Hematopoietic multipotent progenitor cell treated with erythropoietin and hydrocortisone succinate and interleukin-3 and kit ligand, for 8 days (in vitro differentiated cells): ENCODE measurements around the gene GAS2.

Experiments used
- DNase-seq: peaks from one replicate; pipeline ENCODE4 v3.0.0-alpha.2; 2015

GAS2 gene

GRCh38 chr11:22792497-22792896 is 126.1 kb downstream of the GAS2 start:
- peak; percentile 41 for DNase-seq

DNA sequence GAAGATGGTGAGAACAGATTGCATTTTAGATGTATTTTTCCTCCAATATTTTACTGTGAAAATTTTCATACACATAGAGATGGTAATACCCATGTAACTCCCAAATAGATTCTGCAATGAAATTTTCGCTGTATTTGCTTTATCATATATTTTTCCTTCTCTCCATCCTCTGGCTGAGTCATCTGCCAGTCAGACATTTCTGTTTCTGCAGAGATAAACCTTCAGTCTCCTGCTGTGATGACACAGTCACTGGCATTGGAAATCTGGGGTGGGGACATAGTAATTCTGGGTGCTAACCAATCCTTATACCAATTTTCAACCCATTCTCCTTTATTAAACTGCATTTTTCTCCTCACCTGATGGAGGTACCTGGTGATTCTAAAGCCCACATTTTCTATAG is 129.5 kb downstream of the GAS2 start:
- DNase-seq = peak; percentile 19

- DNase-seq = no peak
These were observed 130.6 kb downstream of the GAS2 start for GRCh38 chr11:22797047-22797446.

DNA sequence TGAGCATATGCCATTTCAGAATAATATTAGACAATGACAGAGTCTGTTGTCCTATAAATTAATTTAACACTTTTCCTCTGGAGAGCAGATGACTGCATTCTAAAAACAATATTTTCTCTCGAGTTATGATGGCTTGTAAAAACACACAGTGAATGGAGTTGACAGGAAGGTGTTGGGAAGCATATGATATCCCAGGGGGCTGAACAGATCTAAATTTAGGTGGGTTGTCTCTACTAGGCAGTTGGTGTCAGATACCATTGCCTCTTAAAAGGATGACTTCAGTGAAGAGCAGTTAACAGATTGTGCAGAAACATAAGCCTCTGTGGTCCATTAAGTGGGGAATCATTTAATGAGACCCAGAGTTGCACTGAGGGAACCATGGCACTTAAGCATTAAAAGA is 132.5 kb downstream of the GAS2 start:
- no peak for DNase-seq

DNA sequence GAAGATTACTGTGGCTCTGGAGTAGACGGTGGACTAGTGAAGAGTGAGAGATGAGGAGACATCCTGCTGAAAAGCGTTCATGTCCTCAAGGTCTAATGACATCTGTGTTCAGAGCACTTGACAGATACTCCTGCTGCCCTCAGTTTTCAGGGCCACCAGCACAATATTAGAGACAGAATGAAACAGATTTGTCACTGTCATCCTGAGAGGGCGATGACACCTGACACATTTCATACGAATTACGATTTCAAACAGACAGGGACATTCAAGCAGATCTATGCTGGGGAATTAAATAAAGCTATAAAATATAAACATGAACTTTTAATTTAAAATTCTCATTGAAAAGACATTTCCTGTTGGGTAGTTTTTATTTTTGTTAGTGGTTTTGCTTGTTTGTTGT is 134.1 kb downstream of the GAS2 start:
- DNase-seq = no peak

GRCh38 chr11:22802861-22803260 is 136.4 kb downstream of the GAS2 start:
- DNase-seq = no peak

DNA sequence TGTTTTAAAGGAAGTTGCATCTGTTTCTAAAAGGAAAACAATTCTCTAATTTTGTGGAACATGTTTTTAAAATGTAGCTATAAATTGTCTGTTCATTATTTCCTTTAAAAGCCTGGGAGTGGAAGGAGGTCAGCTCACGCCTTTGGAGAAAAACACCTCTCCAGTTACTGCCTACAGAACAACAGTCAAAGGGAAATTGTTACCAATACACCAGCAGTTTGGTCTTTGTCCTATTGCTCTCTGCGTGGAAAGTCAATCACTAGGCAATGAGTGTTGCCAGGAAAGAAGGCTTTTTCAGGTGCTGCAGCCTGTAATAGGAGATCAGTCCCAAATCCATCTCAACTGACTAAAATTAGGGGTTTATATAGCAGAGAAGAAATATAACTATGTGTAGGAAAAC is 141.0 kb downstream of the GAS2 start:
- no peak for DNase-seq

GRCh38 chr11:22807855-22808570 is 141.6 kb downstream of the GAS2 start:
- no peak for DNase-seq

DNA sequence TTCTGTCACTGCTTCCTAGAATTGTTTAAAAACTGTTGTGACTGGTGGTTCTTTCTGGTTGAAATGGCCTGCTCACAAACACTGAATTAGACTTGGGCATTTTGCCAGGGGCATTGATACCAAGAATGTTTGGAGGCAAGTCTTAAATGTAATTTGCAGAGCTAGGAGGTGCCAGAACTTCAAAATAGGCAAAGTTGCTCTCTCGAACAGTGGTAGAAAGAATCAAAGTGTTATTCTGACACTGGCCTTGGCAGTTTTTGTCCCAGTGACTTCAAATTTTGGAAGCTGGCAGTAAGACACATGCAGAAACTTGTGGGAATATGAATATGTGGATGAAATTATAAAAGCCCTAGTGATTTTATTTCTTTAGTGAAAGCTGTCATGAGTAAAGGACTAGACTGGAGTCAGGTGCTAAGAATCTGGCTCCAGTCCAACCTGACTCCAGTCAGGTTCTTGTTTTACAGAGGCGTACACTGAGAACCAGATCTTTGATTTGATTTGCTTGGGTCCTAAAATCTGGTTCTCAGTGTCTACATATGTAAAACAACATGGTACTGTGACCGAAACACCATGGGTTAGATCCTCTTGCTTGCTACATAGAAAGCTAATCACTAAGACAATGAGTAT is 142.3 kb downstream of the GAS2 start:
- no peak for DNase-seq

DNA sequence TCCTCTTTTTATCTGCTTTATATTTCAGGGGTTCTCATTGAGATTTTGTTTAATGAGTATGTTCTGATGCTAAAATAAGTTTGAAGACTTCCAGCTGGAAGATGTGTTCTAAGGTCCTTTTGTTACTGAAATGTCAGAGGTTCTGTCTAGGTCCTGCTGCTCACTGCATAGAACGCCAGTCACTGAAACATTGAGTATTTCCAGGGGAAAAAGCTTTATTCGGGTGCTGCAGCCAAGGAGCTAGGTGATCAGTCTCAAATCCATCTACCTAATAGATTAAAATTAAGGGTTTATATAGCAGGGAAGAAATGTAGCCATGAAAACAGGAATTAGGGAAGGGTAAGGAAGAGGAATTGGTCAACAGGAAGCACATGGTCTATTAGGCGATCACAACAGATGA is 143.5 kb downstream of the GAS2 start:
- DNase-seq = no peak

DNA sequence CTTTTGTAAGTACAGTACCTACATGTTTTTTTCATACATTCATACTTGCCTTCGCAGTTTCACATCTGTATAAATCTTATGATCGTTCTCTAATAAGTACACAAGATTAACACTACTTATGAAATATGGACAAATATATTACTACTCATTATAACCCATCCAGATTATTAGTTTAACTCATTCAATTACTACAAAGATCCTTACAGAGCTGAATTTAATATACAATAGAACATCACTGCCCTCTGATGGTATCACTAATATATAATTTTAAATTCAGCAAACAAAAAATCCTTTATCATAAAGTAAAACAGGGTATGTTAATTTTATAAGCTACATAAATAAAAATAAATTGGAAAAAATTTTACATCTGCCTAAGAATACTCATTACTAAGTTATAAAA is 155.8 kb downstream of the GAS2 start:
- no peak for DNase-seq

DNA sequence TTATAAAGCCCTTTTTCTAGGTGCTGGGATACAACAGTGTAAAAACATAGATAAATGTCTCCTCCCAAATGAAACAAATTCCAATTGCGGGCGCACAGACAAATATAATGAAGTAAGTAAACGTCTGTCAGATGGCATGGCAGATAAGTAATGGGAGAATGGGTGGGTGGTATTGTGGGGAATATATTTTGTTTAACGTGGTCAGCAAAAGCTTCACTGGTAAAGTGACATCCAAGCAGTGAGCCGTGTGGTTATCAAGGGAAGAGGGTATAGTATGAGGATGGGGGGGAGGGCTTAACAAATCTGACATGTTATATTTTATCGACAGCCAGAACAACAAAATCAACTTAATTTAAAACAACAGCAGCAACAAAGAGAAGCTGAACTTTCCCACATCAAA is 162.0 kb downstream of the GAS2 start:
- peak; percentile 51 for DNase-seq

- peak; percentile 93 for DNase-seq
These were observed 163.0 kb downstream of the GAS2 start, which contains the start of gene SVIP for GRCh38 chr11:22829231-22830081. SVIP (minus strand) TSS chr11:22829801; CDS start chr11:22829748, 53 bp downstream.

DNA sequence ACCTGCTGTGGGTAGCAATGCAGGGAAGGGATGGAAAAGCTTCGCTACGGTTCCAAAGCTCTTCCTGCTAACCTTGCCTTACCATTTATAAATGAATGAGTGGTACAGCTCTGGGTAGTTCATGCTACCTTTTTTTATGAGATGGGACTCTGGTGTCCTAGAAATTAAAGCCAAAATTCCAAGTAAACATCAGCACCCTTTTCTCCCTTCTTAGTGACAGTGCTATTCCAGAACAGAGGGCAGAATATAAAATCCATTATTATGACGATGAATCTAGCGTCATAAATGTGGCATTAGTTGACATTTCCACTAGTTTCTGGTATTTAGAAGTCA is 163.6 kb downstream of the GAS2 start:
- no peak for DNase-seq

DNA sequence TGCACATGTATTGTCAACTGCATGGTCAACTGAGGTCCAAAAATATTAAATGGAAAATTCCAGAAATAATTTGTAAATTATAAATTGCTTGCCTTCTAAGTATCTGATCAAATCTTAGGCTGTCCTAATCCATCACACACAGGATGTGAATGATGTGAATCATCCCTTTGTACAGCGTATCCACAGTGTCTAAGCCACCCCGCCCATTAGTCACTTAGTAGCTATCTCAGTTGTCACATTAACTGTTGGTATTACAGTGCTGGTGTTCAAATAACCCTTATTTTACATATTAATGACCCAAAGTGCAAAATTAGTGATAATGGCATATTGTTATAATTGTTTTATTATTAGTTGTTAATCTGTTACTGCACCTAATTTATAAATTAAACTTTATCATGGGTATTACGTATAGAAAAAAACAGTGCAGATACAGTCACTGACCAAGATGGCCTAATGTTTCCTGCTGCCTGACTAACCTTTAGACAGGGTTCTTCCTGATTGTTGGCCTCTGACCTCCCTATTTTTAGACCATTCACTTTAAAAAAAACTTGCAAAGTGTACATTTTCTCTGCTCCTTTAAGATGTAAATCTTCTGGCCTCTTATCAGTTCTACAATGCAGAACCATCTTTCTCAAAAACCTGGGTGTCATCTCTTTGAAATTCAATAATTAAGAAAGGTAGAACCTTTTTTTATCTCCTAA is 166.1 kb downstream of the GAS2 start:
- DNase-seq = peak; percentile 78

DNA sequence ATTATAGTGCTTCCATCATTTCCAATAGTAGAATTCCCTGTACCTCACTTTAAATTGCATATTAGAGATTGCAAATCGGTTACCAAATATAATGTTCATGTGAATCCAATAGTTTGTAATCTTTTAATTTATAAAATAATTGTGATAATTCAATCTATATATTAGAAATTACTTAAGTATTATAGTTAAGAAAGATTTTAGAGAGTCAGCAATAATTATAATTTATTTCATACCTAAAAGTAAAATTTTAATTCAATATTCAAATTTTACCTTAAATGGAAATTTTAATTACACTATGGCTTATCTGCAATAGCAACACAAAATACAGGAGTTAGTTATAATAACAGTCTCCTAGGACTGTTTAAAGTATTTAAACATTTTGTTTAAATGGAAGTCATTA is 180.3 kb downstream of the GAS2 start:
- no peak for DNase-seq

GRCh38 chr11:22851477-22851876 is 185.1 kb downstream of the GAS2 start:
- no peak for DNase-seq

DNA sequence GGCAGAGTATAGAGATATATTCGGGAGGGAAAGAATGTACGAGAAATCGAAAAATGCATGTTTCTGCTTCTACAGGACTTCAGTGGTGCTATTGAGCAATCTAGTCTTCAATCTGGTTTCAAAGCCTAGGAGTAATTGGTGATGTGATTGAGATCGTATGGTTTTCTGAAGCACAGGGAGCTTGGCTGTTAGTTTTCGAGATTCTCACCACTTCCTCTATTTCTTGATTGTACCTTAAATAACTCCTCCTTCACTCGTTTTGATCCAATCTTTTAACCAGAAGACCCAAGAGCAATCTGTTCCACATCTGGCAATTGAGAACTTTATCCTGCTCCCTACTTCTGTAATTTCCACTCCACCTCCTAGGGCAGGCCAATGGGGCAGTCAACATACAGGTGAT is 193.3 kb downstream of the GAS2 start:
- DNase-seq = no peak

- no peak for DNase-seq
These were observed 193.8 kb downstream of the GAS2 start, which contains the start of gene CCDC179 for GRCh38 chr11:22860241-22860640. CCDC179 (minus strand) TSS chr11:22860474; CDS start chr11:22860421, 53 bp downstream.
